Lower leg skin (tissue), 4 donors: Measurements from ENCODE around the gene RBBP9. TPM values are rescaled to one million over a fixed set of nuclear protein-coding genes. Genes with fewer than 3 reads are reported as not detected.
"Not testable (repeated sequence)": the region's sequence is repeated elsewhere in the genome, so short reads cannot be mapped to it uniquely, and the experiment has no call there.

Experiments used
- DNase-seq, 2 donors: peaks; one replicate each; pipeline ENCODE4 v3.0.0-alpha.2; 2019; ENCODE audit warnings: low spot score in 2 of 2
- H3K4me3 ChIP-seq: fragments of 200-600 bp; sonication (generic); 2 replicates; pipeline ENCODE4 v1.5.1; 2017; ENCODE audit warnings: mild to moderate bottlenecking, low read depth; ENCODE audit not compliant: poor library complexity, severe bottlenecking
- CTCF ChIP-seq, 3 donors: fragments of 450-650 bp; IDR thresholded peaks; one replicate each; pipeline ENCODE4 v1.5.1; 2016; ENCODE audit warnings: antibody characterized with exemption in 3 of 3, mild to moderate bottlenecking in 3 of 3, moderate library complexity in 2 of 3
- POLR2A ChIP-seq, 2 donors: fragments of 450-650 bp; IDR thresholded peaks; one replicate each; pipeline ENCODE4 v1.6.1; 2016 to 2017; ENCODE audit warnings: antibody characterized with exemption in 2 of 2, mild to moderate bottlenecking in 1 of 2, moderate library complexity in 1 of 2
- WGBS, 2 donors: methylation state at CpG; one replicate each; pipeline ENCODE4 v1.1.5; 2018; 5-methylcytosine and 5-hydroxymethylcytosine counted together
- intact Hi-C: fragments of 100-400 bp; cut with DNase I; formaldehyde crosslinking; loops from one replicate; pipeline ENCODE4 v1.15.0; 2023; ENCODE audit warnings: low total_unique reads
- total RNA-seq, 4 donors: library from RNA; depleted of rRNA; stranded (reverse); fragments of >200 nt; gene quantifications; one replicate each; pipeline ENCODE4 v1.1.0, GENCODE V29; 2016

Gene RBBP9
- total RNA-seq, 4 donors from 2014 or later, result 14.2 to 26.1 (median 19.4) TPM

DNA sequence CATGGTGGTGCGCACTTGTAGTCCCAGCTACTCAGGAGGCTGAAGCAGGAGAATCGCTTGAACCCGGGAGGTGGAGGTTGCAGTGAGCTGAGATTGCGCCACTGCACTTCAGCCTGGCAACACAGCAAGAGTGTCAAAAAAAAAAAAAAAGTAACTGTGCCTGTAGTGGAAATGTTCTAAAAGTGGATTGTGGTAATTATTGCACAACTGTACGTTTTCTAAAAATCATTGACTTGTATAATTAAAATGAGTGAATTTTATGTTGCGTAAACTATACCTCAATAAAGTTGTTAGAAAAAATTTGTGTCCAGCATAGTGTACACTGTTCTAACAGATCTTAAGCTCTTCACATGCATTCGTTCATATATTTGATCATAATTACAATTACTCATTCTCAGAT, 16.2 kb upstream of the RBBP9 start:
- WGBS, 2 donors, result 85 to 90% methylated on average over 7 of the region's 7 CpGs
- intact Hi-C loops, result no loop called here
- no peak for DNase-seq
- no peak overlapping the region for H3K4me3 ChIP-seq
- no peak for TF ChIP-seq POLR2A (IDR thresholded peaks at IDR 0.05)
- no peak for TF ChIP-seq CTCF (IDR thresholded peaks at IDR 0.05)

GRCh38 chr20:18511571-18511970, 14.5 kb upstream of the RBBP9 start:
- DNase-seq, result no peak
- intact Hi-C loops, result no loop called here
- no peak for TF ChIP-seq CTCF (IDR thresholded peaks at IDR 0.05)
- no peak overlapping the region for H3K4me3 ChIP-seq
- WGBS, 2 donors, result 92 to 93% methylated on average over 1 of the region's 1 CpG

GRCh38 chr20:18507218-18508191, 10.5 kb upstream of the RBBP9 start, which contains the start of gene SEC23B:
Gene SEC23B, plus strand, starts transcription at chr20:18507940. Its CDS starts 2,896 bp downstream, at chr20:18510836.
- 0 to 1% methylated on average over 56 to 68 of the region's 69 CpGs for WGBS, 2 donors
- H3K4me3 ChIP-seq, result peak within 1 kb of the TSS; percentile 68
- TF ChIP-seq CTCF (IDR thresholded peaks at IDR 0.05) (no peak), POLR2A (IDR thresholded peaks at IDR 0.05) (peak in 1 of 2 donors; percentile 62)
- intact Hi-C loops, result no loop called here
- DNase-seq, result peak; percentile 95 to 99

DNA sequence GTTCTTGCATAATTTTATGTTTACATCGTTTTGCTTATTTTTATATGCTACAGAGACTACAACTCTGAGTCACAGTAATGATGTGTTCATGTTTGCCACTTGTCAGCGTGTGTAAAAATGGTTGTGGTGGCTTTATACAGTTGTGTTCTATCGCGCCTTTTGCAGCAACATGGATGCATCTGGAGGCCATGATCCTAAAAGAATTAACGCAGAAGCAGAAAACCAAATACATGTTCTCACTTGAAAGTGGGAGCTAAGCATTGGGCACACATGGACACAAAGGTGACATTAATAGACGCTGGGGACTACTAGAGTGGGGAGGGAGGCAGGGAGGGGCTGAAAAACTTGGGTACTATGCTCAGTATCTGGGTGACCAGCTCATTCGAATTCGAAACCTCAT, 9.7 kb upstream of the RBBP9 start:
- no peak for DNase-seq
- no peak for TF ChIP-seq CTCF (IDR thresholded peaks at IDR 0.05)
- no peak for TF ChIP-seq POLR2A (IDR thresholded peaks at IDR 0.05)
- H3K4me3 ChIP-seq, result no peak overlapping the region
- intact Hi-C loops, result no loop called here
- 55% methylated on average over 8 of the region's 8 CpGs for WGBS, 2 donors

- TF ChIP-seq CTCF (IDR thresholded peaks at IDR 0.05), result no peak
- TF ChIP-seq POLR2A (IDR thresholded peaks at IDR 0.05), result no peak
- WGBS, 2 donors, result 38 to 58% methylated on average over 31 of the region's 31 CpGs
- H3K4me3 ChIP-seq, result no peak overlapping the region
- DNase-seq, result peak; percentile 21 to 85
- intact Hi-C loops, result no loop called here
Observed at GRCh38 chr20:18504479-18505060, 7.5 kb upstream of the RBBP9 start.

- H3K4me3 ChIP-seq, intact Hi-C loops, DNase-seq: not testable (repeated sequence)
- WGBS, 2 donors, result 83 to 88% methylated on average over 1 of the region's 1 CpG
Observed at GRCh38 chr20:18501672-18502071, 4.6 kb upstream of the RBBP9 start.
